Natural killer cell (primary cell): Measurements from ENCODE around the gene SMIM41. TPM values are rescaled to one million over a fixed set of nuclear protein-coding genes. Genes with fewer than 3 reads are reported as not detected.

Experiments
- ATAC-seq, 3 donors: fragments of 150-1000 bp in 2 of 3; fragments of 200-7000 bp in 1 of 3; cut with Tn5 transposase; 1 replicate in 1 of 3; 2 replicates in 2 of 3; pipeline ENCODE4 v1.10.0; 2021; ENCODE audit warnings: mild to moderate bottlenecking in 2 of 3, moderate library complexity in 2 of 3
- DNase-seq, 2 donors: peaks; one replicate each; pipeline versions ENCODE4 v3.0.0 to v3.0.0-alpha.2; 2013 to 2021; ENCODE audit warnings: mixed read lengths in 1 of 2
- H3K27ac ChIP-seq: one replicate; pipeline ENCODE4 v1.5.1; 2013; ENCODE audit warnings: mild to moderate bottlenecking, low read length
- H3K27me3 ChIP-seq: one replicate; pipeline ENCODE4 v1.6.1; 2013; ENCODE audit warnings: low read length; ENCODE audit not compliant: control insufficient read depth, insufficient read depth
- H3K36me3 ChIP-seq: one replicate; pipeline ENCODE4 v1.6.1; 2013; ENCODE audit warnings: low read length; ENCODE audit not compliant: control insufficient read depth, insufficient read depth
- H3K4me1 ChIP-seq: one replicate; pipeline ENCODE4 v1.6.1; 2013; ENCODE audit warnings: low read length; ENCODE audit not compliant: control insufficient read depth, insufficient read depth
- H3K4me3 ChIP-seq: one replicate; pipeline ENCODE4 v1.5.1; 2013; ENCODE audit warnings: low read length
- H3K9me3 ChIP-seq: one replicate; pipeline ENCODE4 v1.6.1; 2013; ENCODE audit warnings: low read length; ENCODE audit not compliant: control insufficient read depth, insufficient read depth
- H3K27ac Mint-ChIP-seq, 2 donors: one replicate each; pipeline ENCODE4 v1.8.0; 2022; ENCODE audit warnings: mild to moderate bottlenecking in 2 of 2, mixed read lengths in 2 of 2, moderate library complexity in 1 of 2
- H3K27me3 Mint-ChIP-seq, 2 donors: one replicate each; pipeline ENCODE4 v1.8.0; 2022; ENCODE audit warnings: low read depth in 2 of 2, mixed read lengths in 2 of 2
- H3K36me3 Mint-ChIP-seq: one replicate; pipeline ENCODE4 v1.8.0; 2022; ENCODE audit warnings: mixed read lengths
- H3K4me1 Mint-ChIP-seq, 2 donors: one replicate each; pipeline ENCODE4 v1.8.0; 2022; ENCODE audit warnings: mixed read lengths in 2 of 2
- H3K4me3 Mint-ChIP-seq: one replicate; pipeline ENCODE4 v1.8.0; 2022; ENCODE audit warnings: mild to moderate bottlenecking, moderate library complexity, mixed read lengths
- H3K9me3 Mint-ChIP-seq, 2 donors: one replicate each; pipeline ENCODE4 v1.8.0; 2022; ENCODE audit warnings: mixed read lengths in 2 of 2
- WGBS: methylation state at CpG from one replicate; pipeline ENCODE4 v1.1.7; 2013; ENCODE audit warnings: missing lambda C conversion rate; ENCODE audit not compliant: insufficient coverage; 5-methylcytosine and 5-hydroxymethylcytosine counted together
- intact Hi-C: fragments of 100-400 bp; cut with micrococcal nuclease; formaldehyde crosslinking; loops from one replicate; pipeline ENCODE4 v1.14.2; 2022
- total RNA-seq, 4 donors: library from RNA; stranded (reverse); fragments of 120-200 nt in 1 of 4; gene quantifications; one replicate each; pipeline versions ENCODE4 v1.2.3 to v1.2.4, GENCODE V29; 2013 to 2022
- TF ChIP-seq, protein P1 (sequence below): fragments of 200-600 bp; IDR thresholded peaks from one replicate; pipeline ENCODE4 v1.8.0; 2022; ENCODE audit warnings: antibody characterized with exemption

SMIM41 gene
- total RNA-seq, 3 donors from 2014 or later (not counting 1 experiment from before 2014, with no cell fraction given): not detected

DNA sequence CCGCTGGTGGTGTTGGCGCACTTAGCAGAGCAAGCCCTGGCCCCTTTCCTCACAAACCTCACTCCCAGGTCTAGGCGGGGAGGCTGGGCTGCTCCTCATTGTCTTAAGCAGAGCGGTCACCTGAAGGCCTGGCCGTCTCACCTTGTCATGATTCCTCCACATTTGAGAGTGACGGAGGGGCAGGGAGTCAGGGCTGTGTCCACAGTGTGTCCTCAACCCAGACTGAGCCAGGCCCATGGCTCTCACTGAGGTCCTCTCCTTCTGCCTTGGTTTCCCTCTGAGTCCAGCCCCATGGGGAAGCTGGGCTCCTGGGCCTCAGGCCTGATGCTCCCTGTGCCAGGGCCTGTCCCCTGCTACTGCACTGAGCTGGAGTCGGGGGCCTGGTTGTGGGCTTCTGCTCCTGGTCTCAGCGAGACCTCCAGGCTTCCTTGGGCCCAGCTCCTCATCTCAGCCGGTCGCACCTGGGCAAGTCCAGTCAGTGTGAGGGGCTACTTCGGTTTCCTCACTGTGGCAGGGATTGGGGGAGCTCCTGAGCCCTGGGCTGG is 67.4 kb downstream of the SMIM41 start:
- Mint-ChIP-seq H3K4me3 (no peak overlapping the region), H3K9me3 (no peaks in the 10 kb centered on the region), H3K27me3 (peaks cover 0 to 8% of the 10 kb centered on the region in 2 donors), H3K4me1 (peaks cover 0 to 9% of the 10 kb centered on the region in 2 donors), H3K27ac (no peak overlapping the region), H3K36me3 (no peaks in the 10 kb centered on the region)
- Histone ChIP-seq H3K27me3 (peaks cover 3% of the 10 kb centered on the region), H3K27ac (no peak overlapping the region), H3K4me1 (peaks cover 4% of the 10 kb centered on the region), H3K36me3 (no peaks in the 10 kb centered on the region), H3K9me3 (no peaks in the 10 kb centered on the region), H3K4me3 (no peak overlapping the region)
- TF ChIP-seq, protein P1, sequence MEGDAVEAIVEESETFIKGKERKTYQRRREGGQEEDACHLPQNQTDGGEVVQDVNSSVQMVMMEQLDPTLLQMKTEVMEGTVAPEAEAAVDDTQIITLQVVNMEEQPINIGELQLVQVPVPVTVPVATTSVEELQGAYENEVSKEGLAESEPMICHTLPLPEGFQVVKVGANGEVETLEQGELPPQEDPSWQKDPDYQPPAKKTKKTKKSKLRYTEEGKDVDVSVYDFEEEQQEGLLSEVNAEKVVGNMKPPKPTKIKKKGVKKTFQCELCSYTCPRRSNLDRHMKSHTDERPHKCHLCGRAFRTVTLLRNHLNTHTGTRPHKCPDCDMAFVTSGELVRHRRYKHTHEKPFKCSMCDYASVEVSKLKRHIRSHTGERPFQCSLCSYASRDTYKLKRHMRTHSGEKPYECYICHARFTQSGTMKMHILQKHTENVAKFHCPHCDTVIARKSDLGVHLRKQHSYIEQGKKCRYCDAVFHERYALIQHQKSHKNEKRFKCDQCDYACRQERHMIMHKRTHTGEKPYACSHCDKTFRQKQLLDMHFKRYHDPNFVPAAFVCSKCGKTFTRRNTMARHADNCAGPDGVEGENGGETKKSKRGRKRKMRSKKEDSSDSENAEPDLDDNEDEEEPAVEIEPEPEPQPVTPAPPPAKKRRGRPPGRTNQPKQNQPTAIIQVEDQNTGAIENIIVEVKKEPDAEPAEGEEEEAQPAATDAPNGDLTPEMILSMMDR: no peak
- WGBS: 90% methylated on average over 11 of the region's 11 CpGs
- ATAC-seq (no peak), DNase-seq (no peak)
- intact Hi-C loops: no loop called here

DNA sequence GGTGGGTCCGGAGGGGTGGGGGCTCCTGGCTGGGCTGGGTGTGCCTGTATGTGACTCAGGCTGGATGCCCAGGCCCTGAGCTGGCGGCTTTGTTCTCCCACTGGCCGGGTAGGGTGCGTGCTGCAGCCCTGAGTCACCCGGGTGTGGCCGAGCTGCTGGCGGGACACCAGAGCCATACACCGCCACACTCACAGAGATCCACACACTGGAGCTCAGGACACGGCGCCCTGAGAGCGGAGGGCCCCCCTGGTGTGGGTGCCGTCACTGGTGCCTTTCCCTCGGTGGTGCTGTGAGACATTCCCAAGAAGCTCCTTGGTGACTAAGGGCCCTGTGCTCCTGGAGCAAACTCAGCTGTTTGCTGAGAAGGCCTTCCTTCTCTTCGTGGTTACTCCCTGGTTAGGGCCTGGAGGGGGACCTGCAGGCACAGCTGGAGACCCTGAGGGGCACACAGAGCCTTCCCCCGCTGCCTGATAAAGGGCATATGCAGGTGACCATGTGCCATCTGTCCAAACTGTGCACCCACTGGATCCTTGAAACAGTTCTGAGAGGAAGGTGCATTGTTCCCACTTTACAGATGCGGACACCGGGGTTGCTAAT is 68.0 kb downstream of the SMIM41 start:
- 83% methylated on average over 17 of the region's 17 CpGs for WGBS
- intact Hi-C loops: no loop called here
- H3K9me3 ChIP-seq: no peaks in the 10 kb centered on the region
- H3K27ac Mint-ChIP-seq: no peak overlapping the region
- peaks cover 0 to 11% of the 10 kb centered on the region in 2 donors for H3K4me1 Mint-ChIP-seq
- DNase-seq (no peak), ATAC-seq (no peak)
- H3K27me3 ChIP-seq: peaks cover 4% of the 10 kb centered on the region
- no peaks in the 10 kb centered on the region for H3K36me3 Mint-ChIP-seq
- no peak overlapping the region for H3K4me3 Mint-ChIP-seq
- no peak overlapping the region for H3K4me3 ChIP-seq
- H3K36me3 ChIP-seq: no peaks in the 10 kb centered on the region
- H3K27ac ChIP-seq: no peak overlapping the region
- H3K4me1 ChIP-seq: peaks cover 6% of the 10 kb centered on the region
- peaks cover 0 to 8% of the 10 kb centered on the region in 2 donors for H3K27me3 Mint-ChIP-seq
- TF ChIP-seq, protein P1: no peak
- H3K9me3 Mint-ChIP-seq: no peaks in the 10 kb centered on the region

DNA sequence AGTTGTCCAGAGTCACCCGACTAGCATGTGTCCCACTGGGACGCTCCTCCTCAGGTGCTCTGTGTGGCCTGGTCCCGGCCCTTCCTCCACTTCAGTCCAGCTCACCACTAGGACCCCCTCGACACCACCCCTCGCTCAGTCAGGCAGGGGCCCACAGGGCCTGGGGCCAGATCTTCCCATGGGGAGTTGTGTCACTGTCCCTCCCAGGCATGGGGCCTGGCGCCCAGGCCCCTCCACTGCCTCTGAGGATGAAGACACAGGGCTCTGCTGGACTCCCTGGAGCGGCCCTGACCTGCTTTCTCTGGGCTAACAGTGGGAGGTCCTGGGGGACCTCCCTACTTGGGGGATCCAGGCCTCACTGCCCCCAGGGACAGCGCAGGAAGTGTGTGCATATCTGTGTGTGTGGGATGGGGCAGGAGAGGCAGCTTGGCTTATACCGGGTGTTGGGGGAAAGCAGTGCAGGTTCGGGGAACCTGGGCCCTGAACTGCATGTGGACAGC is 68.5 kb downstream of the SMIM41 start:
- Mint-ChIP-seq H3K9me3 (no peaks in the 10 kb centered on the region), H3K27ac (no peak overlapping the region), H3K4me3 (no peak overlapping the region), H3K27me3 (peaks cover 0 to 8% of the 10 kb centered on the region in 2 donors), H3K36me3 (no peaks in the 10 kb centered on the region), H3K4me1 (peaks cover 0 to 11% of the 10 kb centered on the region in 2 donors)
- TF ChIP-seq, protein P1: no peak
- Histone ChIP-seq H3K4me3 (no peak overlapping the region), H3K27me3 (peaks cover 6% of the 10 kb centered on the region), H3K36me3 (no peaks in the 10 kb centered on the region), H3K9me3 (no peaks in the 10 kb centered on the region), H3K4me1 (peaks cover 12% of the 10 kb centered on the region), H3K27ac (no peak overlapping the region)
- ATAC-seq (no peak), DNase-seq (no peak)
- WGBS: 80% methylated on average over 10 of the region's 10 CpGs
- intact Hi-C loops: no loop called here
